Measurements from ENCODE around the gene CCDC27.

The CCDC27 gene

GRCh38 chr1:3777078-3777547 lies 24.9 kb downstream of the CCDC27 start:
- DNase-seq (ENCODE audit: low read depth) = no peak

- no peak for DNase-seq (ENCODE audit: low read depth)
These were observed 25.7 kb downstream of the CCDC27 start for GRCh38 chr1:3777647-3778589.

- no peak for DNase-seq (ENCODE audit: low read depth)
These were observed 26.5 kb downstream of the CCDC27 start for GRCh38 chr1:3778590-3779264.

GRCh38 chr1:3779265-3779911 lies 27.1 kb downstream of the CCDC27 start:
- DNase-seq (ENCODE audit: low read depth) = no peak

- no peak for DNase-seq (ENCODE audit: low read depth)
These were observed 27.7 kb downstream of the CCDC27 start for GRCh38 chr1:3779912-3780416.

- no peak for DNase-seq (ENCODE audit: low read depth)
These were observed 28.7 kb downstream of the CCDC27 start for GRCh38 chr1:3780901-3781300.

- DNase-seq (ENCODE audit: low read depth) = no peak
These were observed 31.6 kb downstream of the CCDC27 start for GRCh38 chr1:3783651-3784474.

- DNase-seq (ENCODE audit: low read depth) = no peak
These were observed 32.8 kb downstream of the CCDC27 start for GRCh38 chr1:3785045-3785444.

GRCh38 chr1:3785456-3786157 lies 33.4 kb downstream of the CCDC27 start:
- no peak for DNase-seq (ENCODE audit: low read depth)

GRCh38 chr1:3786468-3787348 lies 34.5 kb downstream of the CCDC27 start:
- DNase-seq (ENCODE audit: low read depth) = no peak

- no peak for DNase-seq (ENCODE audit: low read depth)
These were observed 35.1 kb downstream of the CCDC27 start for GRCh38 chr1:3787349-3787715.

GRCh38 chr1:3787745-3788605 lies 35.7 kb downstream of the CCDC27 start:
- no peak for DNase-seq (ENCODE audit: low read depth)

- no peak for DNase-seq (ENCODE audit: low read depth)
These were observed 36.6 kb downstream of the CCDC27 start for GRCh38 chr1:3788756-3789420.

GRCh38 chr1:3789421-3790300 lies 37.4 kb downstream of the CCDC27 start:
- no peak for DNase-seq (ENCODE audit: low read depth)

- no peak for DNase-seq (ENCODE audit: low read depth)
These were observed 38.3 kb downstream of the CCDC27 start for GRCh38 chr1:3790500-3790923.

- DNase-seq (ENCODE audit: low read depth) = no peak
These were observed 38.7 kb downstream of the CCDC27 start for GRCh38 chr1:3790952-3791351.

- DNase-seq (ENCODE audit: low read depth) = no peak
These were observed 43.4 kb downstream of the CCDC27 start for GRCh38 chr1:3795453-3796214.
